Ishikawa (cell line): Measurements from ENCODE around the gene TENM3.

Experiments used
- CREB1 ChIP-seq: IDR thresholded peaks from 2 replicates; pipeline ENCODE4 v1.6.1; 2012; ENCODE audit warnings: low read depth
- EGR1 ChIP-seq: IDR thresholded peaks from 2 replicates; pipeline ENCODE4 v1.6.1; 2012
- EP300 ChIP-seq: IDR thresholded peaks from 2 replicates; pipeline ENCODE4 v1.6.1; 2012; ENCODE audit warnings: borderline replicate concordance
- FOXM1 ChIP-seq: IDR thresholded peaks from 2 replicates; pipeline ENCODE4 v1.6.1; 2012; ENCODE audit warnings: low read depth, borderline replicate concordance
- NFIC ChIP-seq: IDR thresholded peaks from 2 replicates; pipeline ENCODE4 v1.6.1; 2012
- RAD21 ChIP-seq: IDR thresholded peaks from 2 replicates; pipeline ENCODE4 v1.6.1; 2012; ENCODE audit warnings: low read depth
- TAF1 ChIP-seq: IDR thresholded peaks from 2 replicates; pipeline ENCODE4 v1.6.1; 2012; ENCODE audit warnings: low read depth, mild to moderate bottlenecking
- TCF12 ChIP-seq: IDR thresholded peaks from 2 replicates; pipeline ENCODE4 v1.6.1; 2012; ENCODE audit warnings: low read depth
- TEAD4 ChIP-seq: IDR thresholded peaks from 2 replicates; pipeline ENCODE4 v1.6.1; 2012
- YY1 ChIP-seq: IDR thresholded peaks from 2 replicates; pipeline ENCODE4 v1.6.1; 2012; ENCODE audit warnings: low read depth
- ZBTB7A ChIP-seq: IDR thresholded peaks from 2 replicates; pipeline ENCODE4 v1.6.1; 2012; ENCODE audit warnings: low read depth
- TF ChIP-seq, protein P1 (sequence below): IDR thresholded peaks from 2 replicates; pipeline ENCODE4 v1.6.1; 2012
- TF ChIP-seq, protein P2 (sequence below): IDR thresholded peaks from 2 replicates; pipeline ENCODE4 v1.6.1; 2012; ENCODE audit warnings: low read depth, mild to moderate bottlenecking
- TF ChIP-seq, protein P3 (sequence below): IDR thresholded peaks from 2 replicates; pipeline ENCODE4 v1.6.1; 2012

TENM3 gene

DNA sequence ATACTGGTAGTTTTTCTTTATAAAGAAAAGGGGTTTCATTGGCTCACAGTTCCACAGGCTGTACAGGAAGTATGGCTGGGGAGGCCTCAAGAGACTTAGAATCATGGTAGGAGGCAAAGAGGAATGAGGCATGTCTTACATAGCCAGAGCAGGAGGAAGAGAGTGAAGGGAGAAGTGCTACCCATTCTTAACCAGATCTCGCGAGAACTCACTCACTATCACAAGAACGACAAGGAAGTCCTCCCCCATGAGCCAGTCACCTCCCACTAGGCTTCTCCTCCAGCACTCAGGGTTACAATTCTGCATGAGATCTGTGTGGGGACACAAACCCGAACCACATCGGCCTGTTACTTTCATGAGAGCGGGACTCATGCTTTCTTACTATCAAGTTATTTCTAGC is 240.5 kb downstream of the TENM3 start:
- TF ChIP-seq EGR1 = no peak

DNA sequence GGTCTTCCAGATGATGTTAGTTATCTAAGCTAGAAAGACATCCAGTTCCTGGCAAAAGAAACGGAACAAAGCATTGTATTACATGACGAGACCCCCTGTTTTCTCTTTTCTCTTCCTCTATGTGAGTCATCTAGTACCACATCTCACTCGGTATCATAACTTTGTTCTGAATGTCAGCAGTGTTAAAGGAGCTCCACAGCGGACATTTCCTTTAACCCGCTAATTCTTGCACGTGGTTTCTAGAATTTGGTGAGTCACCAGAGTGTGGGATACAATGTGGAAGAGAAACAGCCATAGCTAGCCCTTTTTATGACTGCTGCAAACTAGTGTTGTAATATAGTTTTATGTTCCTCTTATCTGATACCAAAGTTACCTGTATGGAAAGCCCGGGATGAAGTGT is 243.7 kb downstream of the TENM3 start:
- TF ChIP-seq RAD21 (no peak), TAF1 (no peak), ZBTB7A (no peak), EP300 (no peak), NFIC (no peak), TEAD4 (no peak), TCF12 (no peak), CREB1 (no peak), FOXM1 (no peak), EGR1 (no peak)
- TF ChIP-seq, protein P1, sequence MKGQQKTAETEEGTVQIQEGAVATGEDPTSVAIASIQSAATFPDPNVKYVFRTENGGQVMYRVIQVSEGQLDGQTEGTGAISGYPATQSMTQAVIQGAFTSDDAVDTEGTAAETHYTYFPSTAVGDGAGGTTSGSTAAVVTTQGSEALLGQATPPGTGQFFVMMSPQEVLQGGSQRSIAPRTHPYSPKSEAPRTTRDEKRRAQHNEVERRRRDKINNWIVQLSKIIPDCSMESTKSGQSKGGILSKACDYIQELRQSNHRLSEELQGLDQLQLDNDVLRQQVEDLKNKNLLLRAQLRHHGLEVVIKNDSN = no peak
- TF ChIP-seq, protein P2, sequence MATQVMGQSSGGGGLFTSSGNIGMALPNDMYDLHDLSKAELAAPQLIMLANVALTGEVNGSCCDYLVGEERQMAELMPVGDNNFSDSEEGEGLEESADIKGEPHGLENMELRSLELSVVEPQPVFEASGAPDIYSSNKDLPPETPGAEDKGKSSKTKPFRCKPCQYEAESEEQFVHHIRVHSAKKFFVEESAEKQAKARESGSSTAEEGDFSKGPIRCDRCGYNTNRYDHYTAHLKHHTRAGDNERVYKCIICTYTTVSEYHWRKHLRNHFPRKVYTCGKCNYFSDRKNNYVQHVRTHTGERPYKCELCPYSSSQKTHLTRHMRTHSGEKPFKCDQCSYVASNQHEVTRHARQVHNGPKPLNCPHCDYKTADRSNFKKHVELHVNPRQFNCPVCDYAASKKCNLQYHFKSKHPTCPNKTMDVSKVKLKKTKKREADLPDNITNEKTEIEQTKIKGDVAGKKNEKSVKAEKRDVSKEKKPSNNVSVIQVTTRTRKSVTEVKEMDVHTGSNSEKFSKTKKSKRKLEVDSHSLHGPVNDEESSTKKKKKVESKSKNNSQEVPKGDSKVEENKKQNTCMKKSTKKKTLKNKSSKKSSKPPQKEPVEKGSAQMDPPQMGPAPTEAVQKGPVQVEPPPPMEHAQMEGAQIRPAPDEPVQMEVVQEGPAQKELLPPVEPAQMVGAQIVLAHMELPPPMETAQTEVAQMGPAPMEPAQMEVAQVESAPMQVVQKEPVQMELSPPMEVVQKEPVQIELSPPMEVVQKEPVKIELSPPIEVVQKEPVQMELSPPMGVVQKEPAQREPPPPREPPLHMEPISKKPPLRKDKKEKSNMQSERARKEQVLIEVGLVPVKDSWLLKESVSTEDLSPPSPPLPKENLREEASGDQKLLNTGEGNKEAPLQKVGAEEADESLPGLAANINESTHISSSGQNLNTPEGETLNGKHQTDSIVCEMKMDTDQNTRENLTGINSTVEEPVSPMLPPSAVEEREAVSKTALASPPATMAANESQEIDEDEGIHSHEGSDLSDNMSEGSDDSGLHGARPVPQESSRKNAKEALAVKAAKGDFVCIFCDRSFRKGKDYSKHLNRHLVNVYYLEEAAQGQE = no peak
- TF ChIP-seq, protein P3, sequence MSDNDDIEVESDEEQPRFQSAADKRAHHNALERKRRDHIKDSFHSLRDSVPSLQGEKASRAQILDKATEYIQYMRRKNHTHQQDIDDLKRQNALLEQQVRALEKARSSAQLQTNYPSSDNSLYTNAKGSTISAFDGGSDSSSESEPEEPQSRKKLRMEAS = no peak

DNA sequence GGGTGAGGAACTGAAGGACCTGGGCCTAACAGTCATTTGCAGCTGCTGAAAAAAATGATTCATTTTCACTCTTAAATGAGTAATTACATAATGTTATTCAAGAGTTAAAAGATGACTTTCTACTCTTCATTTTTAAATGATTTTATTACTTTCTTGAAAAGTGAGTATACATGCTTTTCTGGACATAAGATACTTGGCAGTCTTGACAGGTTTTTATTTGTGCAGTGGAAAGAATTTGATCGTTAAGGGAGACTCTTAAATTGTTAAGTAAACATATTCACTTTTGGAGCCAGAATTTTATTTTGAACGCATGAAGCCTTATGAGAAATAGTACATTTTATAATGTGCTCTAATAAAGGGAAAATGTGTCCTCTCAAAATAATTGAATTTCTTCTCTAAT is 245.7 kb downstream of the TENM3 start:
- no peak for TF ChIP-seq TAF1
- TF ChIP-seq, protein P1 = no peak
- TF ChIP-seq TCF12 = no peak
- no peak for TF ChIP-seq TEAD4
- TF ChIP-seq EGR1 = no peak
- TF ChIP-seq NFIC = no peak

DNA sequence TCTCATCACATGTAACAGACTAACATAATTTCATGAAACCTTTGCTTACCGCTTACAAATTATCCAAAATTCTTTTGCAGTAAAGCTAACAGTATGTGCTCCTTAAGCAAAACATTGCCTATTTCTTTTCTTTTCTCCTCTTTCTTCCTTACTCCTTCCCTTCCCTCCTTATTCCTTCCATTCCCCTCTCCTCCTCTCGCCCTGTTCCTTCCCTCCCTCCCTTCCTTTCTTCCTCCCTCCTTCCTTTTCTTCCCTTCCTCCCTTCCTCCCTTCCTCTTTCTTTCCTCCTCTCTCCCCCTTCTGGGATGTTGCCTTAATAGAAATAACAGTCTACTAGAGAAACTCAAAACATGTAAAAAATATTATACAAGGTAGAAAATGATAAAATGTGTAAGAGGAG is 246.4 kb downstream of the TENM3 start:
- no peak for TF ChIP-seq YY1
- no peak for TF ChIP-seq NFIC
- no peak for TF ChIP-seq TAF1
- TF ChIP-seq ZBTB7A = no peak
- no peak for TF ChIP-seq EGR1
- TF ChIP-seq TCF12 = no peak
- TF ChIP-seq, protein P3 = no peak
- no peak for TF ChIP-seq TEAD4
- TF ChIP-seq, protein P2 = no peak
- TF ChIP-seq CREB1 = no peak
- TF ChIP-seq, protein P1 = no peak

DNA sequence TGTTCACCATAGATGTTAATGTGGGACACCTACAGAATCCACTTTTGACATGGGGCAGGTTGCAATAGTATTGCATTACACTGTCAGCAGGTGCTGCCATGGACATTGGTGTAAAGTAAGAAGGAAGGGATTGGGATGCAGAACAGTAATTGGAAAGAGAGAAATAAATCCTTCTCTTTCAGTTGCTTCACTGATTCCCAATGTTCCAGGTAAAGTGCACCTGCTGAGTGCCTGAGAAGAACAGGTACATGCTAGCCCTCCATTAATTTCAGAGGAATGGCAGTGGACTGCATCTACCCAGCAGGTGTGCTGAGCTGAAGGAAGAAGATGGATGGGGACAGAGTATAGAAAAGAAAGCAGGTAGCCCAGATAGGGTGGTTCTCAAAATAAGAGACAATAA is 248.5 kb downstream of the TENM3 start:
- TF ChIP-seq TCF12 (peak; percentile 55; the same call in 1 of the 2 replicates), EP300 (no peak; the same call in 1 of the 2 replicates)

DNA sequence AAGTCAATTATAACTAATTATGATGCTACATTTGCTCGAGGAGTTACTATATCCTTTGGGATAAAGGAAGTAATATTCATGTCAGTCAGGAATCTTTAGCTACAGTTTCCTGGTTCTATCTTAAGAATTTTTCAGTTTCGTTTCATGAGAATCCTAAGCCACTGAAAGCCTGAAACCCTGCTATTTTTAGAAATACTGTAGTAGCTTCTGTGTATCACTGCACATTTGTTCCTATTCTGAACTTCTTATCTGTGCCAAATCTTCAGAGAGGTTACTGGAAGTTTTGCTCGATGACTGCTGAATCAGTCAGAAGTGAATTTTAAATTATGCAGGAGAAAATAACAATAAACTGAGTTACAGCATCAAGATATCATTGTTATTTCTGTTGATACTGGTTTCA is 249.2 kb downstream of the TENM3 start:
- TF ChIP-seq EP300 (no peak), RAD21 (no peak), TEAD4 (no peak), EGR1 (no peak), ZBTB7A (no peak), TAF1 (no peak), NFIC (no peak)
- TF ChIP-seq, protein P2 = no peak
- TF ChIP-seq, protein P1 = no peak
